ENCODE results near the gene ZNF599. TPM values are rescaled to one million over a fixed set of nuclear protein-coding genes. Genes with fewer than 3 reads are reported as not detected.

The ZNF599 gene
- total RNA-seq, 1 experiment from 2014 or later, result 2.5 TPM

Other genes starting within 250 kb of the ZNF599 start
- gene SCGB2B2, start 96.1 kb downstream of the ZNF599 start, total RNA-seq (2014; rRNA removed; shearing (Covaris generic)), result not detected in 2 replicates
- gene ZNF302, start 95.5 kb downstream of the ZNF599 start, total RNA-seq (2014; rRNA removed; shearing (Covaris generic)), result 22.1 and 22.7 TPM in 2 replicates
- gene ZNF181, start 39.0 kb downstream of the ZNF599 start, total RNA-seq (2014; rRNA removed; shearing (Covaris generic)), result 18.5 and 21.7 TPM in 2 replicates
- 3.2 and 3.9 TPM in 2 replicates for gene ZNF30, start 153.7 kb upstream of the ZNF599 start, total RNA-seq (2014; rRNA removed; shearing (Covaris generic))
- 2.5 and 2.6 TPM in 2 replicates for gene ZNF792, start 191.0 kb upstream of the ZNF599 start, total RNA-seq (2014; rRNA removed; shearing (Covaris generic))
- gene GRAMD1A, start 227.1 kb upstream of the ZNF599 start, total RNA-seq (2014; rRNA removed; shearing (Covaris generic)), result 18.8 and 20.6 TPM in 2 replicates